K562 (cell line): ENCODE measurements around the gene TSPAN14. TPM values are rescaled to one million over a fixed set of nuclear protein-coding genes. Genes with fewer than 3 reads are reported as not detected.

Source experiments
- BHLHE40 ChIP-seq: IDR thresholded peaks from 2 replicates; pipeline ENCODE4 v1.6.1; 2011; ENCODE audit warnings: low read length, improper control_type of control experiment
- EGR1 ChIP-seq: fragments of 450-650 bp; conservative IDR thresholded peaks from 2 replicates; pipeline ENCODE4 v1.6.1; 2017; ENCODE audit warnings: mild to moderate bottlenecking
- FOXK1 ChIP-seq: sonication (generic); formaldehyde crosslinking; IDR thresholded peaks from 2 replicates; pipeline ENCODE4 v1.8.0; 2022; ENCODE audit warnings: missing genetic modification reagents, mild to moderate bottlenecking, borderline replicate concordance
- GATAD2B ChIP-seq: fragments of 450-650 bp; IDR thresholded peaks from 2 replicates; pipeline ENCODE4 v1.6.1; 2017; ENCODE audit warnings: mild to moderate bottlenecking, borderline replicate concordance
- MTA3 ChIP-seq: fragments of 450-650 bp; formaldehyde crosslinking; IDR thresholded peaks from 2 replicates; pipeline ENCODE4 v1.6.1; 2017; ENCODE audit warnings: mild to moderate bottlenecking, borderline replicate concordance
- ZHX1 ChIP-seq: fragments of 150-350 bp; conservative IDR thresholded peaks from 2 replicates; pipeline ENCODE4 v1.6.1; 2014; ENCODE audit warnings: low read length
- ZNF124 ChIP-seq: sonication (generic); formaldehyde crosslinking; IDR thresholded peaks from 2 replicates; pipeline ENCODE4 v1.8.1; 2022; ENCODE audit warnings: missing genetic modification reagents
- ZNF3 ChIP-seq: fragments of 250-450 bp; sonication (Bioruptor Pico); IDR thresholded peaks from 2 replicates; pipeline ENCODE4 v1.5.0; 2021; ENCODE audit warnings: mild to moderate bottlenecking, moderate library complexity
- ZNF431 ChIP-seq: sonication (generic); formaldehyde crosslinking; IDR thresholded peaks from 2 replicates; pipeline ENCODE4 v1.8.0; 2022; ENCODE audit warnings: mild to moderate bottlenecking, missing genetic modification reagents
- ZNF639 ChIP-seq, 2 experiments: fragments of 200-800 bp in 1 of 2; sonication (Bioruptor generic) in 1 of 2; sonication (generic) in 1 of 2; formaldehyde crosslinking in 1 of 2; IDR thresholded peaks in 1 of 2; conservative IDR thresholded peaks in 1 of 2; 2 replicates each; pipeline versions ENCODE4 v1.5.0 to v1.6.1; 2016 to 2020; ENCODE audit warnings: missing compliant biosample characterization in 1 of 2, missing genetic modification characterization in 1 of 2, missing genetic modification reagents in 1 of 2
- polyA plus RNA-seq, 8 experiments: library from polyadenylated mRNA; depleted of rRNA in 4 of 8; stranded (reverse) in 5 of 8; unstranded in 3 of 8; fragments of >200 nt; fragmentation: Nextera tagmentation in 2 of 8; fragmentation: Illumina TruSeq in 1 of 8; extraction: Ambion mirVana in 2 of 8; extraction: Trizol in 1 of 8; gene quantifications; 2 replicates each; pipeline versions ENCODE4 v1.2.1 to v1.2.3, GENCODE V29; 2011 to 2014; ENCODE audit warnings: inconsistent platforms in 1 of 8, missing spikeins in 1 of 8
- total RNA-seq, 7 experiments: library from RNA; depleted of rRNA in 6 of 7; stranded (reverse); fragments of >200 nt in 6 of 7; fragmentation: Illumina TruSeq in 2 of 7; extraction: Trizol in 2 of 7; gene quantifications; 2 replicates each; pipeline versions ENCODE4 v1.2.1 to v1.2.3, GENCODE V29; 2011 to 2021; ENCODE audit warnings: low replicate concordance in 1 of 7
- TF ChIP-seq, protein P1 (sequence below): fragments of 450-650 bp; IDR thresholded peaks from 2 replicates; pipeline ENCODE4 v1.6.1; 2016; ENCODE audit warnings: mild to moderate bottlenecking, moderate library complexity

TSPAN14 gene
- total and polyA plus RNA-seq, 9 of the 15 experiments (the other 6 are each of a cell fraction or from before 2014, with no cell fraction given): 5.8 to 92.9 (median 23.3) TPM

GRCh38 chr10:80444646-80445319 lies 9.3 kb upstream of the TSPAN14 start (continued):
- TF ChIP-seq EGR1 (no peak), ZHX1 (no peak; the same call in 1 of the 2 replicates), BHLHE40 (no peak), MTA3 (peak; percentile 55; the same call in 1 of the 2 replicates), ZNF3 (no peak), ZNF431 (CRISPR knock-in tag) (peak; percentile 43; the same call in 1 of the 2 replicates), ZNF639 (CRISPR knock-in tag; conservative IDR thresholded peaks at IDR 0.05 in 1 of 2, IDR thresholded peaks at IDR 0.05 in 1 of 2) (no peak), ZNF124 (CRISPR knock-in tag) (no peak), FOXK1 (CRISPR knock-in tag) (no peak), GATAD2B (no peak)
- TF ChIP-seq, protein P1, sequence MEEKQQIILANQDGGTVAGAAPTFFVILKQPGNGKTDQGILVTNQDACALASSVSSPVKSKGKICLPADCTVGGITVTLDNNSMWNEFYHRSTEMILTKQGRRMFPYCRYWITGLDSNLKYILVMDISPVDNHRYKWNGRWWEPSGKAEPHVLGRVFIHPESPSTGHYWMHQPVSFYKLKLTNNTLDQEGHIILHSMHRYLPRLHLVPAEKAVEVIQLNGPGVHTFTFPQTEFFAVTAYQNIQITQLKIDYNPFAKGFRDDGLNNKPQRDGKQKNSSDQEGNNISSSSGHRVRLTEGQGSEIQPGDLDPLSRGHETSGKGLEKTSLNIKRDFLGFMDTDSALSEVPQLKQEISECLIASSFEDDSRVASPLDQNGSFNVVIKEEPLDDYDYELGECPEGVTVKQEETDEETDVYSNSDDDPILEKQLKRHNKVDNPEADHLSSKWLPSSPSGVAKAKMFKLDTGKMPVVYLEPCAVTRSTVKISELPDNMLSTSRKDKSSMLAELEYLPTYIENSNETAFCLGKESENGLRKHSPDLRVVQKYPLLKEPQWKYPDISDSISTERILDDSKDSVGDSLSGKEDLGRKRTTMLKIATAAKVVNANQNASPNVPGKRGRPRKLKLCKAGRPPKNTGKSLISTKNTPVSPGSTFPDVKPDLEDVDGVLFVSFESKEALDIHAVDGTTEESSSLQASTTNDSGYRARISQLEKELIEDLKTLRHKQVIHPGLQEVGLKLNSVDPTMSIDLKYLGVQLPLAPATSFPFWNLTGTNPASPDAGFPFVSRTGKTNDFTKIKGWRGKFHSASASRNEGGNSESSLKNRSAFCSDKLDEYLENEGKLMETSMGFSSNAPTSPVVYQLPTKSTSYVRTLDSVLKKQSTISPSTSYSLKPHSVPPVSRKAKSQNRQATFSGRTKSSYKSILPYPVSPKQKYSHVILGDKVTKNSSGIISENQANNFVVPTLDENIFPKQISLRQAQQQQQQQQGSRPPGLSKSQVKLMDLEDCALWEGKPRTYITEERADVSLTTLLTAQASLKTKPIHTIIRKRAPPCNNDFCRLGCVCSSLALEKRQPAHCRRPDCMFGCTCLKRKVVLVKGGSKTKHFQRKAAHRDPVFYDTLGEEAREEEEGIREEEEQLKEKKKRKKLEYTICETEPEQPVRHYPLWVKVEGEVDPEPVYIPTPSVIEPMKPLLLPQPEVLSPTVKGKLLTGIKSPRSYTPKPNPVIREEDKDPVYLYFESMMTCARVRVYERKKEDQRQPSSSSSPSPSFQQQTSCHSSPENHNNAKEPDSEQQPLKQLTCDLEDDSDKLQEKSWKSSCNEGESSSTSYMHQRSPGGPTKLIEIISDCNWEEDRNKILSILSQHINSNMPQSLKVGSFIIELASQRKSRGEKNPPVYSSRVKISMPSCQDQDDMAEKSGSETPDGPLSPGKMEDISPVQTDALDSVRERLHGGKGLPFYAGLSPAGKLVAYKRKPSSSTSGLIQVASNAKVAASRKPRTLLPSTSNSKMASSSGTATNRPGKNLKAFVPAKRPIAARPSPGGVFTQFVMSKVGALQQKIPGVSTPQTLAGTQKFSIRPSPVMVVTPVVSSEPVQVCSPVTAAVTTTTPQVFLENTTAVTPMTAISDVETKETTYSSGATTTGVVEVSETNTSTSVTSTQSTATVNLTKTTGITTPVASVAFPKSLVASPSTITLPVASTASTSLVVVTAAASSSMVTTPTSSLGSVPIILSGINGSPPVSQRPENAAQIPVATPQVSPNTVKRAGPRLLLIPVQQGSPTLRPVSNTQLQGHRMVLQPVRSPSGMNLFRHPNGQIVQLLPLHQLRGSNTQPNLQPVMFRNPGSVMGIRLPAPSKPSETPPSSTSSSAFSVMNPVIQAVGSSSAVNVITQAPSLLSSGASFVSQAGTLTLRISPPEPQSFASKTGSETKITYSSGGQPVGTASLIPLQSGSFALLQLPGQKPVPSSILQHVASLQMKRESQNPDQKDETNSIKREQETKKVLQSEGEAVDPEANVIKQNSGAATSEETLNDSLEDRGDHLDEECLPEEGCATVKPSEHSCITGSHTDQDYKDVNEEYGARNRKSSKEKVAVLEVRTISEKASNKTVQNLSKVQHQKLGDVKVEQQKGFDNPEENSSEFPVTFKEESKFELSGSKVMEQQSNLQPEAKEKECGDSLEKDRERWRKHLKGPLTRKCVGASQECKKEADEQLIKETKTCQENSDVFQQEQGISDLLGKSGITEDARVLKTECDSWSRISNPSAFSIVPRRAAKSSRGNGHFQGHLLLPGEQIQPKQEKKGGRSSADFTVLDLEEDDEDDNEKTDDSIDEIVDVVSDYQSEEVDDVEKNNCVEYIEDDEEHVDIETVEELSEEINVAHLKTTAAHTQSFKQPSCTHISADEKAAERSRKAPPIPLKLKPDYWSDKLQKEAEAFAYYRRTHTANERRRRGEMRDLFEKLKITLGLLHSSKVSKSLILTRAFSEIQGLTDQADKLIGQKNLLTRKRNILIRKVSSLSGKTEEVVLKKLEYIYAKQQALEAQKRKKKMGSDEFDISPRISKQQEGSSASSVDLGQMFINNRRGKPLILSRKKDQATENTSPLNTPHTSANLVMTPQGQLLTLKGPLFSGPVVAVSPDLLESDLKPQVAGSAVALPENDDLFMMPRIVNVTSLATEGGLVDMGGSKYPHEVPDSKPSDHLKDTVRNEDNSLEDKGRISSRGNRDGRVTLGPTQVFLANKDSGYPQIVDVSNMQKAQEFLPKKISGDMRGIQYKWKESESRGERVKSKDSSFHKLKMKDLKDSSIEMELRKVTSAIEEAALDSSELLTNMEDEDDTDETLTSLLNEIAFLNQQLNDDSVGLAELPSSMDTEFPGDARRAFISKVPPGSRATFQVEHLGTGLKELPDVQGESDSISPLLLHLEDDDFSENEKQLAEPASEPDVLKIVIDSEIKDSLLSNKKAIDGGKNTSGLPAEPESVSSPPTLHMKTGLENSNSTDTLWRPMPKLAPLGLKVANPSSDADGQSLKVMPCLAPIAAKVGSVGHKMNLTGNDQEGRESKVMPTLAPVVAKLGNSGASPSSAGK: no peak
